GM12872 (cell line): ENCODE results near the gene RPS3.
A peak's percentile ranks its signal among the peaks of the same experiment; 100 is the strongest.

ENCODE experiments used
- TF ChIP-seq, protein P1 (sequence below): IDR thresholded peaks from 3 replicates; pipeline ENCODE4 v1.5.1; 2011; ENCODE audit warnings: low read depth, mild to moderate bottlenecking, low read length, moderate library complexity; ENCODE audit not compliant: insufficient read depth

The RPS3 gene

DNA sequence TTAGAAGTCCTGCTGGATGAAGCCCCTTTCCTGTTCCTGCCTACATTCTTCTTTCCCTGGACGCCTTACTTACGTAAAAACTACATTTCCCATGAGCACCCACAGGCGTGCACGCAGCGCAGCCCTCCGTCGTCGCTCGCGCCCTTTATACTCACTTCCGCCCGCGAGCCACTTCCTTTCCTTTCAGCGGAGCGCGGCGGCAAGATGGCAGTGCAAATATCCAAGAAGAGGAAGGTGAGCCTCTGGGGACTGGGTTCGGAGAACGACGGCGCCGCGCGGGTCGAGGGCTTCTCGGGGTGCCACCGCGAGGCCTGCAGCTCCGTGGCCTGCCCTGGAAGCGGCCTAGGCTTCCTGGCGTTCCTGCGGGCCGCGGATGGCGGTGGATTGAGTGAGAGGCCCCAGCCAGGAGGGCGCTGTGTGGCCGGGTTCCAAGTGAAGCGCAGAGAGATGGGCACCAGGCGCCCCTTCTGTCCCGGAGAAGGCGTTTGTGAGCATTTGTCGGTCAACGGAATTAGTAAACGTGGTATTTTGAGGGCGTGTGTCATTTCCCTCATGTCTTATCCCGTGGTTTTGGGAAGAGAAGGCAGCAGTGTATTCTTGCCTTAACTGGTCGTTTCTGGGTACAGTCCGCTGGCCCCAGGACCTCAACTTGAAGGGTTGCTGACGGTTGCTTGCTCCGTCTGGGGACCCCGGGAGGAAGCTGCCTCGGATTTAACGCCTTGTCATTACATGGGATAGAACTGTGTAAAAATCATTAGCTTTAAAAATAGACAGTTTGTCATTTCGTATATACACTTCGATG lies at the start of gene RPS3:
RPS3 (plus strand) TSS at position 175 of the 802 bp plus-strand sequence; CDS start at position 205, 30 bp downstream.
- TF ChIP-seq, protein P1, sequence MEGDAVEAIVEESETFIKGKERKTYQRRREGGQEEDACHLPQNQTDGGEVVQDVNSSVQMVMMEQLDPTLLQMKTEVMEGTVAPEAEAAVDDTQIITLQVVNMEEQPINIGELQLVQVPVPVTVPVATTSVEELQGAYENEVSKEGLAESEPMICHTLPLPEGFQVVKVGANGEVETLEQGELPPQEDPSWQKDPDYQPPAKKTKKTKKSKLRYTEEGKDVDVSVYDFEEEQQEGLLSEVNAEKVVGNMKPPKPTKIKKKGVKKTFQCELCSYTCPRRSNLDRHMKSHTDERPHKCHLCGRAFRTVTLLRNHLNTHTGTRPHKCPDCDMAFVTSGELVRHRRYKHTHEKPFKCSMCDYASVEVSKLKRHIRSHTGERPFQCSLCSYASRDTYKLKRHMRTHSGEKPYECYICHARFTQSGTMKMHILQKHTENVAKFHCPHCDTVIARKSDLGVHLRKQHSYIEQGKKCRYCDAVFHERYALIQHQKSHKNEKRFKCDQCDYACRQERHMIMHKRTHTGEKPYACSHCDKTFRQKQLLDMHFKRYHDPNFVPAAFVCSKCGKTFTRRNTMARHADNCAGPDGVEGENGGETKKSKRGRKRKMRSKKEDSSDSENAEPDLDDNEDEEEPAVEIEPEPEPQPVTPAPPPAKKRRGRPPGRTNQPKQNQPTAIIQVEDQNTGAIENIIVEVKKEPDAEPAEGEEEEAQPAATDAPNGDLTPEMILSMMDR, result peak; percentile 21; the same call in 1 of the 3 replicates

DNA sequence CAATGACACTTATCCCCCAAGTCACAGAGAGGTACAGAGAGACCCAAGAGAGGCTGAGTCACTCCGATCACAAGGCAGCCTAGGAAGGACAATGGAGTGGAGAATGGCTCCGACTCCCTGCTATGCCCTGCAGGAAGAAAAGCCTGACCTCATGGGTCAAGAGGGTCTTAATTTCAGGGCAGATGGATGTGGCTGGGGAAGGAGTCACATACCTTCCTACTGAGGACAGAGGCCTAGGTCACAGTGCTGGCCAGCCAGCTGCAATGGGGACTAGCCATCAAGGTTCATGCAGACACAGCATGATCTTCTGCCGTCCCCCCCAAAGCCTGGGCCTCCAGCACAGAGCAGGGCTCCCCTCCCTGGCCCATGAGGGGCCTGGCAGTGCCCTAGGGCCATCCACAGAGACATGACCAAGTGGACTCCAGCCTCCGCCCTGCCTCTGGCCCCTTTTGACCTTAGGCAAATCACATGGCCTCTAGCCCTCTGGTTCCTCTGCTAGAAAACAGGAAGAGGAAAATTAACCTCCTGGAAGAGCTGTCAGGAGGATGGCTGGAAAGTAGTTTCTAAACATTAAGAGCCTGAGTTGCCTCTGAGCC lies 49.7 kb upstream of the RPS3 start:
- TF ChIP-seq, protein P1, result no peak

DNA sequence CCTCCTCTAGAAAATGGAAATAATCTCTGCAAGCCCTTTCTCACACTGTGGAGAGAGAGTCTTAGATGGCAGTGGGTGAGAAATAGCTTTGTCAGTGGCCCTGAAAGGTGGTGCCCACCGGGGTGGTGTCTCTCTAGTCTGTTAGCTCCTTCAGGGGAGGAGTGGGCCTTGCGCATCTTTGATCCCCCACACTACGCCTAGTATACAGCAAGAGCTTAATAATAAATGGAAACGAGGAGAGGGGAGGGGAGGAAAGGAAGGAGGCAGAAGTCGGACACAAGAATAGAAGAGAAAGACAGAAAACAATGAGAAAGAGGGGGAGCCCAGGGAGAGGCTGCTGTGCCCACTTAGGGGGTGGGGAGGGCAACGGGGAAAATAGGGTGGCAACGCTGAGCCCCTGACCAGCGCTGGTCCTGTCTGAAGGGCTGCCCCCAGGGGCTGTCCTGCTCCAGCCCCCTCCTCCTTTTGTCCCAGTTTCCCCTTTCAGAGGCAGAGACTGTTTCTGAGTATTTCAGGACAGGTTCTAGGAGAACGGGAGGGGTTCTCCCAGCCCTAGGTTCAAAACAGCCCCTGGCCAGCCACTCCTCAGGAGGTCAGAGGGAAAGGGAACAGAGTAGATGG lies 49.1 kb upstream of the RPS3 start:
- TF ChIP-seq, protein P1, result no peak

DNA sequence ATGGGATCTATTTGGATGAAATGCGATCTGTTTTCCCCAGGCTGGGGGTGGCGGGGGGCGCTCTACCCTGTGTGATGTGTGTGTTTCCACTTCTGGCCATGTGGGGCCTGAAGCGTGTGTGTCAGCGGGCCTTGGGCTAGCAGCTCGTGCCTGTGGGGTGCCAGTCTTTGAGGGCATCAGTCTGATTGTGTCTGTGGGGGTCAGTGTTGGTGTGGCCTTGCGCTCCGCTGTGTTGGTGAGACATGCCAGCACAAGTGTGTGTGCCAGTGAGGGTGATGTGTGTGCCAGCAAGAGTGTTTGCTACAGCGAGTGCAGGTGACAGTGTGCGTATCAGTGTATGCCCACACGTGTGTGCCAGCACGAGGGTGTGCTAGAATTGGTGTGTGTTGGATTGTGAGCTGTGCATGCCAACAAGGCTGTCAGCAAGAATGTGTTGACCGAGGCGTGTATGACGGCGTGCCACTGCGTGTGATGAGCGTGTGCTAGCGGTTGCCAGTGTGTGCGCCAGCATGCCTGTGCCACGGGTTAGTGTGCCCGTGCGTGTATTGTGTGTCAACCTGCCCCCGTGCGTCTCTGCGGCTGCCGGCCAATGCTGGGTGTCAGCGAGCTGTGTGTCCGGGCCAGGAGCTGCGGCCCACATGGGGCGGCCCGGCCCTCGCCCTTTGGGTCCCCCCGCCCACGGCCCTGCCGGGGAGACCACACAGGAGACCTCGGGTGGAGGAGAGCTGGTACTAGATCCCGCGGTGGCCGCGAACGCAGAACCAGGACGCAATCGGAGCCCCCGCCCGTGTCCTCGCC lies 48.4 kb upstream of the RPS3 start:
- TF ChIP-seq, protein P1, result 0 out of 3 replicates have a peak, but pooled peaks have one; percentile 3

DNA sequence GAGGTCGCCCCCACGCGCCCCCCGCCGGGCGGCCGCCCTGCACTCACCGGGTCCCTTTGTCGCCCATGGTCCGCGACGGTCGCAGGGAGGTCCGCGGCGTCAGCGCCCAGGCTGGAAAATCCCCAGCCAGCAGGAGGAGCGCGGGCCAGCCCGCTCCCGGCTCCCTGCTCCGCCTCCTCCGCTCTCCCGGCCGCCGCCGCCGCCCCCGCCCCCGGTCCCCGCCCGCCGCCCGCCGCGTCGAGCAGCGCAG lies 47.9 kb upstream of the RPS3 start, which contains the start of gene ARRB1:
ARRB1 (minus strand) TSS at position 121 of the 250 bp plus-strand sequence; CDS start at position 67, 54 bp downstream.
- TF ChIP-seq, protein P1, result no peak

DNA sequence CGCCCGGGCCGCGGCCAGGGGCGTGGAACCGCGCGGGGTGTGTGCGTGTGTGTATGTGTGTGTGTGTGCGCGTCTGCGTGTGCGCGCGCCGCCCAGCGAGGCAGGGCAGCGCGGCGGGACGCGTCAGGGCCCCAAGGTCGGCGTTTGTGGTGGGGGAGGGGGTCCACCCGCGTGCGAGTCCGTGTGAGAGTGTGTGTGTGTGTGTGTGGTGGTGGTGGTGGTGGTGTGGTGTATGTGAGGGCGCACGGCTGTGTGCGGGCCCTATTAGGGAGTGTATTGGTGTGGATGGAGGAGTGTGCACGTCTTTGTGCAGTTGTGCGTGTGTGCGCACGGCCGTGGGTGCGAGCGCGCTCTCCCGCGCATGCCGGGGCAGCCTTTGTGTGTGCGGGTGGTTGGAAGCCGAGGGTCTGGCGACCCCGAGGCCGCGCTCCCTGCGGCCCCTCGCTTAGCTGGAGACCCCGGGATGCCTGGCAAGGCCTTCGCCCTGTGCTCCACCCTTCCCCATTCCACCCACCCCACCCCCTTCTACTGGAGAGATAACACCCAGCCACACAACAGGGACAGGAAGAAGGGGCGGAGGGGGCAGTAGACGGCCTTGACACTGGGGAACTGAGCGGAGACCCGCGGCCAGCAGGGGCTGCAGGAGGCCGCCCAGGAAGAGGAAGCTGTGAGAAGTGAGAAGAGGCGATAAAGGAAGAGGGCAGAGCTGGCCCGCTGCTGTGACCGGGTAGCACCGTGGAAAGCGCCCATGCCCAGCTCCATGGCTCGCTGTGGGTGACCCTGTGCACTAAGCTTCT lies 47.3 kb upstream of the RPS3 start:
- TF ChIP-seq, protein P1, result 0 out of 3 replicates have a peak, but pooled peaks have one; percentile 1
